ENCODE measurements around the gene ANO3.

GRCh38 chr11:26507229-26507628 lies 175.3 kb downstream of the ANO3 start:
- TF ChIP-seq CTCF (conservative IDR thresholded peaks at IDR 0.05) = no peak
- TF ChIP-seq EZH2 (IDR thresholded peaks at IDR 0.05; ENCODE audit: low read depth) = no peak

All from PC-9 (cell line).